Upper lobe of left lung (tissue), 6 donors: Measurements from ENCODE around the gene HARBI1. TPM values are rescaled to one million over a fixed set of nuclear protein-coding genes. Genes with fewer than 3 reads are reported as not detected.
A peak's percentile ranks its signal among the peaks of the same experiment; 100 is the strongest.

Source experiments
- ATAC-seq, 2 donors: fragments of 200-7000 bp; cut with Tn5 transposase; one replicate each; pipeline ENCODE4 v1.9.1; 2022; ENCODE audit warnings: mild to moderate bottlenecking in 2 of 2, moderate library complexity in 2 of 2; ENCODE audit not compliant: low FRiP score in 2 of 2
- DNase-seq, 2 donors: peaks; one replicate each; pipeline ENCODE4 v3.0.0-alpha.2; 2019 to 2020
- H3K27ac ChIP-seq, 4 donors: fragments of 200-600 bp; sonication (generic); one replicate each; pipeline ENCODE4 v1.5.1; 2016 to 2019
- H3K27me3 ChIP-seq, 4 donors: fragments of 200-600 bp; sonication (generic); one replicate each; pipeline ENCODE4 v1.5.1; 2017 to 2019
- H3K36me3 ChIP-seq, 4 donors: fragments of 200-600 bp; sonication (generic); one replicate each; pipeline ENCODE4 v1.5.1; 2016 to 2019
- H3K4me1 ChIP-seq, 4 donors: fragments of 200-600 bp; sonication (generic); one replicate each; pipeline ENCODE4 v1.5.1; 2018 to 2019
- H3K4me3 ChIP-seq, 4 donors: fragments of 200-600 bp; sonication (generic); one replicate each; pipeline ENCODE4 v1.5.1; 2017 to 2019; ENCODE audit warnings: mild to moderate bottlenecking in 2 of 4, moderate library complexity in 1 of 4
- H3K9me3 ChIP-seq, 4 donors: fragments of 200-600 bp; sonication (generic); one replicate each; pipeline ENCODE4 v1.5.1; 2018 to 2019
- EP300 ChIP-seq, 4 donors: sonication (generic); formaldehyde crosslinking; IDR thresholded peaks; one replicate each; pipeline ENCODE4 v1.5.1; 2017; ENCODE audit warnings: antibody characterized with exemption in 4 of 4, control low read depth in 2 of 4
- POLR2A ChIP-seq, 4 donors: fragments of 450-650 bp; IDR thresholded peaks; one replicate each; pipeline ENCODE4 v1.5.1; 2016 to 2017; ENCODE audit warnings: antibody characterized with exemption in 4 of 4, mild to moderate bottlenecking in 2 of 4
- POLR2AphosphoS5 ChIP-seq, 2 donors: sonication (generic); formaldehyde crosslinking; IDR thresholded peaks; one replicate each; pipeline ENCODE4 v1.5.1; 2017; ENCODE audit warnings: antibody characterized with exemption in 2 of 2
- WGBS, 2 donors: methylation state at CpG; one replicate each; pipeline ENCODE4 v1.1.5; 2017 to 2018; 5-methylcytosine and 5-hydroxymethylcytosine counted together
- total RNA-seq, 6 donors: library from RNA; depleted of rRNA in 4 of 6; stranded (reverse); fragments of >200 nt in 4 of 6; gene quantifications; one replicate each; pipeline versions ENCODE4 v1.1.0 to v1.2.1, GENCODE V29; 2016 to 2021
- TF ChIP-seq, protein P1 (sequence below), 6 experiments: fragments of 450-650 bp in 4 of 6; fragments of 200-600 bp in 2 of 6; sonication (generic) in 2 of 6; IDR thresholded peaks; one replicate each; pipeline ENCODE4 v1.5.1; 2016 to 2019; ENCODE audit warnings: antibody characterized with exemption in 6 of 6
- donor health status: DM: no; HTN: no; CAD: no; lungs with moderate emphysema.
- donor health status: DM: no; HTN: yes; CAD: no; lungs with severe emphysema.

HARBI1 gene
- total RNA-seq, 6 donors from 2014 or later = 1.8 to 5.5 (median 3.3) TPM

DNA sequence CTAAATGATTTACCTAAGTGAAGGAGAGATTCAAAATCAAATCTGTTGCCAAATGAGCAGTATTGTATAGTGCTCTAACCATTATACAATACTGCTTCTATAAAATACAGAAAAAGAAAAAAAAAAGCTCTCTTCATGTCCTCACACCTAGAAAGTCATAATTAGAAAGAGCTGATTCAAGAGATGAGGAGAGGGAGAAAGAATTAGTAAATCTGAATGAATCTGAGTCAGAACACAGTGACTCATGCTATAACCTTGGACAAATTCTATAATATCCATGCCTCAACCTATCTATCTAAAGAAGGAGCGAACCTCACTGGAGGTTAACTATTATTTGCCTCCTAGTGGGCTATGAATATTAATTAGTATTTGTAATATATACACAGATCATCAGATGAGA, 52.6 kb downstream of the HARBI1 start:
- whole genome bisulfite sequencing, 2 donors = 91 to 92% methylated on average over 1 of the region's 1 CpG
- Histone ChIP-seq H3K9me3 (no peaks in the 10 kb centered on the region), H3K4me3 (no peak overlapping the region), H3K4me1 (peaks cover 16 to 30% (median 21%) of the 10 kb centered on the region in 4 donors), H3K36me3 (no peaks in the 10 kb centered on the region), H3K27me3 (no peaks in the 10 kb centered on the region), H3K27ac (no peak overlapping the region)
- DNase-seq (no peak), ATAC-seq (no peak)
- TF ChIP-seq, protein P1, sequence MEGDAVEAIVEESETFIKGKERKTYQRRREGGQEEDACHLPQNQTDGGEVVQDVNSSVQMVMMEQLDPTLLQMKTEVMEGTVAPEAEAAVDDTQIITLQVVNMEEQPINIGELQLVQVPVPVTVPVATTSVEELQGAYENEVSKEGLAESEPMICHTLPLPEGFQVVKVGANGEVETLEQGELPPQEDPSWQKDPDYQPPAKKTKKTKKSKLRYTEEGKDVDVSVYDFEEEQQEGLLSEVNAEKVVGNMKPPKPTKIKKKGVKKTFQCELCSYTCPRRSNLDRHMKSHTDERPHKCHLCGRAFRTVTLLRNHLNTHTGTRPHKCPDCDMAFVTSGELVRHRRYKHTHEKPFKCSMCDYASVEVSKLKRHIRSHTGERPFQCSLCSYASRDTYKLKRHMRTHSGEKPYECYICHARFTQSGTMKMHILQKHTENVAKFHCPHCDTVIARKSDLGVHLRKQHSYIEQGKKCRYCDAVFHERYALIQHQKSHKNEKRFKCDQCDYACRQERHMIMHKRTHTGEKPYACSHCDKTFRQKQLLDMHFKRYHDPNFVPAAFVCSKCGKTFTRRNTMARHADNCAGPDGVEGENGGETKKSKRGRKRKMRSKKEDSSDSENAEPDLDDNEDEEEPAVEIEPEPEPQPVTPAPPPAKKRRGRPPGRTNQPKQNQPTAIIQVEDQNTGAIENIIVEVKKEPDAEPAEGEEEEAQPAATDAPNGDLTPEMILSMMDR (IDR thresholded peaks at IDR 0.05) = no peak
- no peak for TF ChIP-seq POLR2A (IDR thresholded peaks at IDR 0.05)
- no peak for TF ChIP-seq EP300 (IDR thresholded peaks at IDR 0.05)
- TF ChIP-seq POLR2AphosphoS5 (IDR thresholded peaks at IDR 0.05) = no peak

DNA sequence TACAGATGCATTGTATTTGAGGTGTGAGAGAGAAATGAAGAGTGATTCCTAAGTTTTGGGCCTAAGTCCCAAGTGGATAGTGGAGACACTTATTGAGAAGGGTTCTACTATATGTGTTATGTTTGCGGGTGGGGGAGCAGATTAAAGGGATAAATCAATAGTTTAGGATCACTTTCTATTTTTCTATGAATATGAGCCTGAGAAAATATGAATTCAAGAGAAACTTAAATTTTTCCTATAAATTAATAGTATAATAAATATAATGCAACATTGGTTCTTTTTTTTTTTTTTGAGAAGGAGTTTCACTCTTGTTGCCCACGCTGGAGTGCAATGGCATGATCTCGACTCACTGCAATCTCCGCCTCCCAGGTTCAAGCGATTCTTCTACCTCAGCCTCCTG, 54.5 kb downstream of the HARBI1 start:
- Histone ChIP-seq H3K36me3 (no peaks in the 10 kb centered on the region), H3K27ac (no peak overlapping the region), H3K4me1 (peaks cover 17 to 40% (median 28%) of the 10 kb centered on the region in 4 donors), H3K4me3 (no peak overlapping the region), H3K27me3 (no peaks in the 10 kb centered on the region), H3K9me3 (no peaks in the 10 kb centered on the region)
- 93 to 95% methylated on average over 5 of the region's 5 CpGs for WGBS, 2 donors
- no peak for DNase-seq
- no peak for TF ChIP-seq EP300 (IDR thresholded peaks at IDR 0.05)
- no peak for TF ChIP-seq POLR2A (IDR thresholded peaks at IDR 0.05)
- TF ChIP-seq, protein P1 (IDR thresholded peaks at IDR 0.05) = no peak
- no peak for TF ChIP-seq POLR2AphosphoS5 (IDR thresholded peaks at IDR 0.05)
- no peak for ATAC-seq

DNA sequence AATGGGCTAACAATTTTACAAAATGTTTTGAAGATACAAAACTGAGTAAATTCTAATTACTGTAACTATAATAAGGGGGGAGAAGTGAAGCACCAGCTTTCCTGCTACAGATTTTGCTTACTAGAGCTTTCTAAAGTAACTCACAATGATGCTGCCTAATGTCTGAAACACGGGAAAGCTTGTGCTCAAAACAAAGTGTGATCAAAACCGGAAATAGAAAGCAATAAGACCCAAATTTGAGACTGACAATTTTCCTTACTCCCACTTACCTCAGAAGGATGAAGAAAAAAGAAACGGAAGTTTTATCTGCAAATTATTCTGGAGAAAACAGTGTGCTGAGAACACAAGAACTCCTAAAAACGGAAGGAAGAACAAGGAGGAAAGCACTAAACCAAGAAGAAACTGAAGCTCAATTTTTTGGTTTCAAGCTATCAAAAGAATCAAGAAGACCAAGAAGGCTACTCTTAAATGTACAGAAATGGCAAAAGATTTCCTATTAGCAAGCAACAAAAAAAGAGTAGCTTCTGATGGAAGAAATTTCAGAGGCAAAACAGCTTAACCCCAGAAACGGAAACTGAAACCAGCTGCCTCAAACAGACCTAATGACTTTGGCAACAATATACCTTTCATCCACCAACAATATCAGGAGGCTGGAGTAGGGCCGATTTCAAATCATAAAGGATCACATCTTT, 56.6 kb downstream of the HARBI1 start:
- TF ChIP-seq POLR2AphosphoS5 (IDR thresholded peaks at IDR 0.05) (no peak), POLR2A (IDR thresholded peaks at IDR 0.05) (no peak)
- no peaks in the 10 kb centered on the region for H3K9me3 ChIP-seq
- no peaks in the 10 kb centered on the region for H3K27me3 ChIP-seq
- ATAC-seq (peak; percentile 46 to 68), DNase-seq (no peak)
- no peaks in the 10 kb centered on the region for H3K36me3 ChIP-seq
- 2% methylated on average over 6 of the region's 6 CpGs for WGBS, 2 donors
- H3K4me3 ChIP-seq = peak overlapping the region; percentile 5 to 51 (median 32)
- H3K4me1 ChIP-seq = peaks cover 19 to 44% (median 29%) of the 10 kb centered on the region in 4 donors
- H3K27ac ChIP-seq = peak overlapping the region; percentile 64 to 79 (median 76)

DNA sequence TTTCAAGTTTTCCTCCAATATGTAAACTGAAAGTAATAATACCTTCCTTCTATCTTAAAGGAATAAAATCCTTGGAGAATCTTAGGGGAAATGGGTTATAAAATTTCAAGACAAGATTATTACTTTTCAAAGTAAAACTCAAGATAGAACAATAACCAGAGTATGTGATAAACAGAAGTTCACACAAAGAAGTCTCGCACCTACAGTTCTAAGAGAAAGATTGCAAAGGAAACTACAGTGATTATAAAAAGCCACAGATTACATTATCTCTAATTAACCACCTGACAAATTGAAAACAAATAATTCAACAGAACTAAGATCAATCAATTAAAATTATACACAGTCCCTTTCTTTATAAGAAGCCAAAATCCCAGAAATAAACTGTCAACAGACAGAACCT, 57.2 kb downstream of the HARBI1 start:
- peak overlapping the region in 2 of 4 donors; percentile 41 to 51 for H3K4me3 ChIP-seq
- 22 to 40% methylated on average over 1 of the region's 1 CpG for WGBS, 2 donors
- H3K9me3 ChIP-seq = no peaks in the 10 kb centered on the region
- ATAC-seq = no peak
- TF ChIP-seq EP300 (IDR thresholded peaks at IDR 0.05) = no peak
- no peak for TF ChIP-seq POLR2AphosphoS5 (IDR thresholded peaks at IDR 0.05)
- TF ChIP-seq, protein P1 (IDR thresholded peaks at IDR 0.05) = no peak
- TF ChIP-seq POLR2A (IDR thresholded peaks at IDR 0.05) = no peak
- H3K27me3 ChIP-seq = no peaks in the 10 kb centered on the region
- DNase-seq = no peak
- H3K36me3 ChIP-seq = no peaks in the 10 kb centered on the region
- peak overlapping the region in 3 of 4 donors; percentile 76 to 79 (median 76) for H3K27ac ChIP-seq
- peaks cover 25 to 48% (median 35%) of the 10 kb centered on the region in 4 donors for H3K4me1 ChIP-seq

DNA sequence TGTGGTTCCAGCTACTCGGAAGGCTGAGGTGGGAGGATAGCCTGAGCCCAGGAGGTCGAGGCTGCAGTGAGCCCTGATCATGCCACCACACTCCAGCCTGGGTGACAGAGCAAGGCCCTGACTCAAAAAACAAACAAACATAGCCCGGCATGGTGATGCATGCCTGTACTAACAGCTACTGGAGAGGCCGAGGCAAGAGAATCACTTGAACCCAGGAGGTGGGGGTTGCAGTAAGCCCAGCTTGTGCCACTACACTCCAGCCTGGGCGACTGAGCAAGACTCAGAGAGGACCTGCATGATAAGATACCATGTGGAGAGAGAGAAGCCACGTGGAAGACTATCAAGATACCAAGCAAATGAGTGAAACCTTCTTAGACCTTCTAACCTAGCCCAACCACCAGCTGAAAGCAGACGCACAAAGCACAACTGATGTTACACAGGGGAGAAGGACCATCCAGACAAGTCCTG, 59.3 kb downstream of the HARBI1 start:
- Histone ChIP-seq H3K4me3 (no peak overlapping the region), H3K27me3 (no peaks in the 10 kb centered on the region), H3K9me3 (no peaks in the 10 kb centered on the region), H3K27ac (peak overlapping the region in 1 of 4 donors; percentile 9), H3K36me3 (no peaks in the 10 kb centered on the region), H3K4me1 (peaks cover 43 to 67% (median 55%) of the 10 kb centered on the region in 4 donors)
- TF ChIP-seq, protein P1 (IDR thresholded peaks at IDR 0.05) = no peak
- TF ChIP-seq POLR2A (IDR thresholded peaks at IDR 0.05) (no peak), POLR2AphosphoS5 (IDR thresholded peaks at IDR 0.05) (no peak), EP300 (IDR thresholded peaks at IDR 0.05) (no peak)
- ATAC-seq = peak in 1 of 2 donors; percentile 28
- DNase-seq = peak in 1 of 2 donors; percentile 65
- 72 to 74% methylated on average over 6 to 7 of the region's 7 CpGs for WGBS, 2 donors
